Naive thymus-derived CD8-positive, alpha-beta T cell (primary cell): ENCODE data around the gene LRRC9. TPM values are rescaled to one million over a fixed set of nuclear protein-coding genes. Genes with fewer than 3 reads are reported as not detected.

Experiments used
- ATAC-seq, 2 donors: fragments of 150-1000 bp; cut with Tn5 transposase in 1 of 2; sonication (Bioruptor Pico), chemical (Tn5 transposase) in 1 of 2; 1 replicate in 1 of 2; 2 replicates in 1 of 2; pipeline ENCODE4 v1.10.0; 2021; ENCODE audit warnings: mild to moderate bottlenecking in 2 of 2, moderate library complexity in 2 of 2
- POLR2A ChIA-PET: fragments of 350-600 bp; sonication (Branson Sonifier 250); formaldehyde crosslinking; loops from one replicate; lab custom pipeline; 2021; ENCODE audit warnings: antibody characterized with exemption; lab: Charles Lee
- DNase-seq, 10 donors: peaks; one replicate each; pipeline versions ENCODE4 v3.0.0 to v3.0.0-alpha.2; 2020 to 2022
- H3K27ac Mint-ChIP-seq, 10 donors: one replicate each; pipeline ENCODE4 v1.8.0; 2020 to 2022; ENCODE audit warnings: mild to moderate bottlenecking in 10 of 10, mixed read lengths in 10 of 10, moderate library complexity in 4 of 10, inconsistent platforms in 1 of 10
- H3K27me3 Mint-ChIP-seq, 5 donors: one replicate each; pipeline ENCODE4 v1.8.0; 2021 to 2022; ENCODE audit warnings: mixed read lengths in 5 of 5
- H3K36me3 Mint-ChIP-seq, 3 donors: one replicate each; pipeline ENCODE4 v1.8.0; 2020 to 2022; ENCODE audit warnings: mixed read lengths in 3 of 3, mild to moderate bottlenecking in 2 of 3, inconsistent platforms in 1 of 3
- H3K4me1 Mint-ChIP-seq, 4 donors: one replicate each; pipeline ENCODE4 v1.8.0; 2021 to 2022; ENCODE audit warnings: mixed read lengths in 4 of 4
- H3K4me3 Mint-ChIP-seq, 10 donors: one replicate each; pipeline ENCODE4 v1.8.0; 2020 to 2022; ENCODE audit warnings: mild to moderate bottlenecking in 10 of 10, mixed read lengths in 10 of 10, moderate library complexity in 6 of 10, inconsistent platforms in 1 of 10
- H3K9me3 Mint-ChIP-seq, 9 donors: one replicate each; pipeline ENCODE4 v1.8.0; 2020 to 2022; ENCODE audit warnings: mixed read lengths in 9 of 9, mild to moderate bottlenecking in 3 of 9, inconsistent platforms in 1 of 9, moderate library complexity in 1 of 9
- polyA plus RNA-seq, 3 donors: library from polyadenylated mRNA; unstranded; fragments of 300-500 nt; fragmentation: Illumina TruSeq; gene quantifications; one replicate each; pipeline ENCODE4 v1.2.3, GENCODE V29; 2021
- total RNA-seq, 8 experiments: library from RNA in 2 of 8; stranded (reverse) in 2 of 8; gene quantifications; one replicate each; pipeline ENCODE4 v1.2.3 and lab custom pipeline; 2021 to 2026

The LRRC9 gene
- total RNA-seq (not detected), polyA plus RNA-seq (not detected), total RNA-seq (lab: John Stamatoyannopoulos, UW) (0 to 0.43 (median 0.09) reads per million in 6 experiments)

DNA sequence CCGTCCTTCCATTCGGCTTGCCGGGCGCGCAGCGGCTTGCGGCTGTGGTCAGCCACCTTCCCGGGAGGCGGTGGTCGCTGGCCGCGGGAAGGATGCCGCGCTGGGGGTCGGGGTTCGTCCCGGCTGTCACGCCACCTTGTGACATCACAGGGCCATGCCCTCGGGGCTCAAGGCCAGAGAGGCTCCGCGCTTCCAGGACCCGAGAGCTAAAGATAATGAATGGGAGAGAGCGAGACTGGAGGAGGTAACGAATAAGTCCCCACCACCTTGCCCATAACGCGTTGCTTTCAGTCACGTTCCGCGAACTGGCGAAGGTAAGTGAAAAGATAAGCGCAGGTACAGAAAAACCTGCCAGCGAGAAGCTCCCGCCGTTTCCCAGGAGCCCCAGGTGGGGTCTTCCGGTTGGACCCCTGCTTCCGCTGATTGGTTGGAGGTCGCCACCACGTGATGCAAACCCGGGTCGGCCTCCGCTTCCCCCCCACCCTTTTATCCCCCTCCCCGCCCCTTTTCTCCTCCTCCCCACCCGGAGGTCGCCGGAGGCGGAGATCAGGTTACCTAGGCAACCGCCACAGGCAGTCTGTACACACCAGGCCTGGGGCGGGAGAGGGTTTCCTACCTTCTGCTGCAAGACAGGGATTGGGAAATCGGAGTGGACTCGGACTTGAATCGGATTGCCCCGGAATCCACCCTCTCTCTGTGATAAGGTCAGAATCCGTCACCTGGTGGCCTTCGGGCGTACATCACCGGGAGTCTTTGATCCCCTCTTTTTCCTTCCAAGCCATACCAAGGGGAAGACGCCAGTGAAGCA, at the start of gene LRRC9:
TSS of gene LRRC9 (plus strand) at position 575 of the 808 bp plus-strand sequence.
- peaks cover 0 to 2% (median 0%) of the 10 kb centered on the region in 9 donors for H3K9me3 Mint-ChIP-seq
- ATAC-seq (peak; percentile 75 to 78), DNase-seq (peak; percentile 2 to 88 (median 65))
- peaks cover 0 to 17% (median 9%) of the 10 kb centered on the region in 4 donors for H3K4me1 Mint-ChIP-seq
- peak within 1 kb of the TSS in 9 of 10 donors; percentile 53 to 93 (median 88) for H3K27ac Mint-ChIP-seq
- H3K36me3 Mint-ChIP-seq = peaks cover 0 to 6% (median 3%) of the 10 kb centered on the region in 3 donors
- H3K4me3 Mint-ChIP-seq = peak within 1 kb of the TSS; percentile 75 to 89 (median 84)
- H3K27me3 Mint-ChIP-seq = peaks cover 4 to 37% (median 14%) of the 10 kb centered on the region in 5 donors
- POLR2A ChIA-PET = no interaction called here

- H3K4me1 Mint-ChIP-seq = peaks cover 6 to 11% (median 9%) of the 10 kb centered on the region in 4 donors
- POLR2A ChIA-PET = no interaction called here
- peaks cover 0 to 4% (median 2%) of the 10 kb centered on the region in 3 donors for H3K36me3 Mint-ChIP-seq
- ATAC-seq (peak; percentile 77 to 80), DNase-seq (peak in 4 of 10 donors; percentile 3 to 24 (median 22))
- H3K27me3 Mint-ChIP-seq = peaks cover 27 to 65% (median 41%) of the 10 kb centered on the region in 5 donors
- no peak within 1 kb of the TSS for H3K27ac Mint-ChIP-seq
- peaks cover 0 to 7% (median 0%) of the 10 kb centered on the region in 9 donors for H3K9me3 Mint-ChIP-seq
- H3K4me3 Mint-ChIP-seq = peak within 1 kb of the TSS; percentile 63 to 98 (median 84)
These were observed 49.4 kb upstream of the LRRC9 start, which contains the start of gene RTN1 for GRCh38 chr14:59870277-59871165. Gene RTN1 (minus strand): TSS chr14:59870776. CDS start chr14:59870630, 146 bp downstream.

DNA sequence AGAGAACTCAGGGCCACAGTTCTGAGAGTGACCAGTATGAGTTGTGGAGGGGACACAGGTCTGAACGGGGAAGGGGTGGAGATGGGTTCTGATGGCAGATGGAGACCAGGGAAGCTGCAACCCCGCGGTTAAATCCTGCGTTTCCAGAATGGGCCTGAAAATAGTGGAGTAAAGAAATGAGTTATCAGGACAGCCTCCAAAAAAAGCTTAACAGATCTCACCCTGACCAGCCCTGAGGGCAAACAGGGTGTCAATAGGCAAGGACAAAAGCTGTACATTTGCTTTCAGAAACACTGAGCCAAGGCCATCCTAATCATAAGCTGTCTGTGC, 48.8 kb upstream of the LRRC9 start:
- POLR2A ChIA-PET = no interaction called here
- Mint-ChIP-seq H3K27ac (no peak overlapping the region), H3K27me3 (peaks cover 25 to 60% (median 41%) of the 10 kb centered on the region in 5 donors), H3K4me1 (peaks cover 6 to 11% (median 9%) of the 10 kb centered on the region in 4 donors), H3K9me3 (peaks cover 0 to 7% (median 0%) of the 10 kb centered on the region in 9 donors), H3K36me3 (peaks cover 0 to 4% (median 2%) of the 10 kb centered on the region in 3 donors), H3K4me3 (peak overlapping the region; percentile 63 to 98 (median 84))
- DNase-seq (no peak), ATAC-seq (no peak)

- H3K4me1 Mint-ChIP-seq = no peaks in the 10 kb centered on the region
- POLR2A ChIA-PET = no interaction called here
- DNase-seq = no peak
- no peak overlapping the region for H3K4me3 Mint-ChIP-seq
- peaks cover 0 to 17% (median 0%) of the 10 kb centered on the region in 3 donors for H3K36me3 Mint-ChIP-seq
- peaks cover 0 to 26% (median 10%) of the 10 kb centered on the region in 9 donors for H3K9me3 Mint-ChIP-seq
- no peak overlapping the region for H3K27ac Mint-ChIP-seq
- H3K27me3 Mint-ChIP-seq = peaks cover 22 to 56% (median 35%) of the 10 kb centered on the region in 5 donors
- ATAC-seq = no peak
These were observed 37.0 kb upstream of the LRRC9 start for GRCh38 chr14:59882957-59883356.

DNA sequence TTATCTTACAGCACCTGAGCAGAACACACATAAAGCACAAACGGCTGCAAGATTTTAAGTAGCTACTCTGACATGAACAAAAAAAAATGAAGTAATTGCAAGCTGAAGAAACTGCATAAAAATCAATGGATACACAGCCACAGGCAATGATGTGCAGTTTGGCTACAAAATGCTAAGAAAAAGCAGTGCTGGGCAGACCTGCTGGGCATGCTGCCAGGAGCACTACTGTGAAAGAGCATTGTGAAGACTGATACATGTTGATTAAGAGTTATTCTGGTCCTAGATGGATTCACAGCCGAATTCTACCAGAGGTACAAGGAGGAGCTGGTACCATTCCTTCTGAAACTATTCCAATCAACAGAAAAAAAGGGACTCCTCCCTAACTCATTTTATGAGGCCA, 29.3 kb upstream of the LRRC9 start:
- POLR2A ChIA-PET = interaction anchor here (0.6 kb wide), 1 partner anchor 34 kb away, joined by 3 read pairs; no protein-coding TSS in a partner anchor
- H3K27ac Mint-ChIP-seq = no peak overlapping the region
- DNase-seq (no peak), ATAC-seq (no peak)
- H3K4me1 Mint-ChIP-seq = no peaks in the 10 kb centered on the region
- H3K9me3 Mint-ChIP-seq = peaks cover 0 to 3% (median 0%) of the 10 kb centered on the region in 9 donors
- H3K27me3 Mint-ChIP-seq = peaks cover 4 to 55% (median 24%) of the 10 kb centered on the region in 5 donors
- H3K4me3 Mint-ChIP-seq = no peak overlapping the region
- peaks cover 0 to 1% (median 0%) of the 10 kb centered on the region in 3 donors for H3K36me3 Mint-ChIP-seq

DNA sequence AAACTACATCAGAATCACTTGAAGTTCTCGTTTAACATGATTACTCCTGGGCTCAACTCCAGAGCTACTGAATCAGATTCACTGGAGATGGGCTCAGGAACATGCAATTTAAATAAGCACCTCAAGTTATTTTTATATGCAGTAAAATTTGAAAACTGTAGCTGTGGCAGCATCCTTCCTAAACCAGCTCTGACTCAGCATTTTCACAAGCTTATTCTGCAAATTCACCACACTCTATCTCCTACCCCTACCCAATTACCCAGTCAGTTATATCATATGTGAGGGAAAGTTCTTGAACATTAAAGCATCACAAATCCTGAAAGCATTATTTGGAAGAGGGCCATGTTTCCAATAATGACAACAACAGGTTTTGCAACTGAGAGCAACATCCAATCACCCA, 24.2 kb upstream of the LRRC9 start:
- H3K9me3 Mint-ChIP-seq = peaks cover 0 to 3% (median 0%) of the 10 kb centered on the region in 9 donors
- no peak overlapping the region for H3K27ac Mint-ChIP-seq
- no peak overlapping the region for H3K4me3 Mint-ChIP-seq

DNA sequence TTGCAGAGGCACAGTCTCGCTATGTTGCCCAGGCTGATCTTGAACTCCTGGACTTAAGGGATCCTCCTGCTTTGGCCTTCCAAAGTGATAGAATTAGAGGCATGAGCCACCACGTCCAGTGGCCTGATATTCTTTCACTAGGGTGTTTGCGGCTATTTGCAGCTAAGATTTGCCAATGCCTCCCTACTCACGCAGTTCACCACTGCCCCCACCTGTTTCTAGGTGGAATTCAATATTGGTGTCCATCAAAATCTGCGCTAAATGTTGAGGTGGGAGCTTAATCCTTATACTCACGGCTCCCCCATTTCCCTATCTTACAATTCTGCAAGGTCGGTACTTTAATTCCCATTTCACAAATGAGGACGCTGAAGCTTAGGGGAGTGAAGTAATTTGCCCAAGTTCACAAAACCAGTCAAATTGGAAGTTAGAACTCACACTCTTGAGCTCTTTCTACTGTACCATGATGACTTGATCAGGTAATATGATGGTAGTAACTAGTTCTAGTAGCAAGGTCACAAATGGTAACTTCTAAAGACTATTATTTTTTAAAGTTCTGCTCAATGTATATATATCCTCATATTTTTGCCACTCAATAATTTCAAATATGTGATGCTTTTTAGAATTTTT, 22.1 kb upstream of the LRRC9 start:
- Mint-ChIP-seq H3K4me3 (no peak overlapping the region), H3K4me1 (no peaks in the 10 kb centered on the region), H3K27ac (no peak overlapping the region), H3K36me3 (peaks cover 0 to 8% (median 4%) of the 10 kb centered on the region in 3 donors), H3K27me3 (peaks cover 0 to 31% (median 18%) of the 10 kb centered on the region in 5 donors), H3K9me3 (peaks cover 0 to 4% (median 0%) of the 10 kb centered on the region in 9 donors)
- ATAC-seq = no peak
- no peak for DNase-seq
- POLR2A ChIA-PET = interaction anchor here (0.5 kb wide), 1 partner anchor 158 kb away, joined by 3 read pairs; no protein-coding TSS in a partner anchor

More for the DNA sequence above, 24.2 kb upstream of the LRRC9 start:
- Mint-ChIP-seq H3K36me3 (peaks cover 0 to 8% (median 1%) of the 10 kb centered on the region in 3 donors), H3K27me3 (peaks cover 0 to 31% (median 15%) of the 10 kb centered on the region in 5 donors), H3K4me1 (no peaks in the 10 kb centered on the region)
- POLR2A ChIA-PET = no interaction called here
- DNase-seq (no peak), ATAC-seq (no peak)

DNA sequence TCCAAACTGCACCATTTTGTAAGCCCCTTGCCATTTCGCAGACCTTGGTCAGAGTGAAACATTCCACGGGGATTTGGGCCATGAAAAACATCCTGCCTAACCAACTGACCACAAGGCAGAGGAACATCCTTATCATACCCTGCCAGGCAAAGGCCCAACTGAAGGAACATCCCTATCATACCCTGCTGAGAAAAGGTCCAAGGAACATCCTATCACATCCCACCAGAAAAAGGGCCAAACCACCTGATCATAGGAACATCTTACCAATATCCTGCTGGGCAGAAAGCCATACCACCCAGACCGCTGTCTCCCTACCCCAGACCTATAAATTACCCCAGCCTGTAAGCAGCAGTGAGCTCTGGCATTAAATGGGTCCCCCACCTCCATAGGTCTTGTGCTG, 19.4 kb upstream of the LRRC9 start:
- no peak for DNase-seq
- H3K4me1 Mint-ChIP-seq = no peaks in the 10 kb centered on the region
- peaks cover 0 to 18% (median 11%) of the 10 kb centered on the region in 5 donors for H3K27me3 Mint-ChIP-seq
- POLR2A ChIA-PET = no interaction called here
- H3K9me3 Mint-ChIP-seq = peaks cover 0 to 4% (median 0%) of the 10 kb centered on the region in 9 donors
- no peak overlapping the region for H3K27ac Mint-ChIP-seq
- H3K36me3 Mint-ChIP-seq = peaks cover 0 to 8% (median 4%) of the 10 kb centered on the region in 3 donors
- no peak overlapping the region for H3K4me3 Mint-ChIP-seq
- no peak for ATAC-seq

DNA sequence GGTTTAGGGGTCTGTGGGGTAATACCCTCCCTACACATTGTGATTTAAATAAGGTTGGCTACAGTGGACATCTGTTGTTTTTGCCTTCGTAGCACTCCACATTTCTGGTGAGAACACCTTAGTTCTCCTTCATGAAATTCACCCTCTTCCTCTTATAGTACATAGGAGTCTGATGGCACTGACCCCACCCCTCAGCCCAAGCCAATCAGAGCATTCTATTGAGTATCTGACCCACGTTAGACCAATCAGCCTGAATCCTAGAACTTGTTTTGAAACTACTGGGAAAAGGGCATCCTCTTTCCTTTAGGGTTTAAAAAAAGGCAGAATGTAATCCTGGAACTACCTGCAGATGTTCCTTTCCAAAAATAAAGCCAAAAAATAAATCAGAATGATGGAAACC, 15.8 kb upstream of the LRRC9 start:
- peaks cover 0 to 6% (median 4%) of the 10 kb centered on the region in 3 donors for H3K36me3 Mint-ChIP-seq
- no peak for DNase-seq
- no peaks in the 10 kb centered on the region for H3K4me1 Mint-ChIP-seq
- peaks cover 0 to 4% (median 0%) of the 10 kb centered on the region in 9 donors for H3K9me3 Mint-ChIP-seq
- H3K4me3 Mint-ChIP-seq = no peak overlapping the region
- H3K27me3 Mint-ChIP-seq = peaks cover 0 to 17% (median 4%) of the 10 kb centered on the region in 5 donors
- no peak overlapping the region for H3K27ac Mint-ChIP-seq
- ATAC-seq = no peak
- POLR2A ChIA-PET = no interaction called here

DNA sequence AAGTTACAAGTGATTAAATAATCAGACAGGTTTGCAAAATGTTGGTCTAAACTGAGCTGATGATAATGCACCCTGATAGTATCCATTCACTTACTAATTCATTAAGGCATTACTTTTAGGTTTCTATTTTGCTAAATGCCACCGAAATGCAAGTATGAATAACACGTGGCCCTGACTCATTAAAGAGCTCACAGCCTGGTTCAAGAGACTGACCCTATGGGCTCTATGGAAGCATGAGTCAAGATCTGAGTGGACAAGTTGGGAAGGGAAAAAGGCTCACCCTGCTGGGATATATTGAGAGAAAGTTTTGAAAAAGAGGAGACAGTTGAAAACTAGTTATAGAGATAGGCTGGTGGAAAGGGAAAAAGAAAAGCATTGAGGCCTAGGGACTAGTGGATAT, 14.8 kb upstream of the LRRC9 start:
- DNase-seq (no peak), ATAC-seq (no peak)
- no peak overlapping the region for H3K27ac Mint-ChIP-seq
- no peak overlapping the region for H3K4me3 Mint-ChIP-seq
- peaks cover 5 to 19% (median 8%) of the 10 kb centered on the region in 5 donors for H3K27me3 Mint-ChIP-seq
- H3K9me3 Mint-ChIP-seq = peaks cover 0 to 4% (median 0%) of the 10 kb centered on the region in 9 donors
- no peaks in the 10 kb centered on the region for H3K4me1 Mint-ChIP-seq
- POLR2A ChIA-PET = no interaction called here
- H3K36me3 Mint-ChIP-seq = peaks cover 0 to 4% (median 0%) of the 10 kb centered on the region in 3 donors

DNA sequence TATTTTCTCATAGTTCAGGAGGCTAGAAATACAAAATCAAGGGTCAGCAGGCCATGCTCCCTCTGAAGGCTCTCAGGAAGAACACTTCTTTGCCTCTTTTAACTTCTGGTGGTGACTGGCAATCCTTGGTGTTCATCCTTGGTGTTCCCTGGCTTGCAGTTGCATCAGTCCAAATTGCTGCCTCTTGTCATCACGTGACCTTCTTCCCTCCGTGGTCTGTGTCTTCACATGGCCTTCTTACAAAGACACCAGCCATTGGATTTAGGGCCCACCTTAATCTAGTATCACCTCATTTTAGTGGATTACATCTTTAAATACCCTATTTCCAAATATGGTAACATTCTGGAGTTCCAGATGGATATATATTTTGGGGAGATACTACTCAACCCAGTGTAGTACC, 7.5 kb upstream of the LRRC9 start:
- Mint-ChIP-seq H3K4me1 (peaks cover 0 to 2% (median 0%) of the 10 kb centered on the region in 4 donors), H3K4me3 (no peak overlapping the region), H3K36me3 (peaks cover 0 to 6% (median 6%) of the 10 kb centered on the region in 3 donors), H3K27me3 (peaks cover 10 to 30% (median 26%) of the 10 kb centered on the region in 5 donors), H3K27ac (no peak overlapping the region), H3K9me3 (peaks cover 0 to 2% (median 0%) of the 10 kb centered on the region in 9 donors)
- DNase-seq (no peak), ATAC-seq (no peak)
- POLR2A ChIA-PET = no interaction called here

DNA sequence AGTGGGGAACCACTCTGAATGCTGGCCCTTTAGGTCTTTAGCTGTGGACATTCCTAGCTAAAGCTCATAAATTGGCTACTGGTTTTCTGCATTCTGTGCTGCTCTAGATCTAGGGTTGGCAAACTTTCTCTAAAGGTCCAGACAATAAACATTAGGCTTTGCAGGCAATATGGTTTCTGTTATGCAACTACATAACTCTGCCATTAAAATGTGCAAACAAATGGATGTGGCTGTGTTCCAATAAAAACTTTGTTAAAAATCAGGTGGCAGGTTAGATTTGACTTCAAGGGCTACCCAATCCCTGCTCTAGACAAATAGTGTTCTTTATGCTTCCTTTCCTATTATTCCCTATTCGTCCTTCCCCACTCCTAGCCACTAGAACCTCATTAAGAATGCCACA, 6.8 kb upstream of the LRRC9 start:
- H3K27me3 Mint-ChIP-seq = peaks cover 10 to 29% (median 24%) of the 10 kb centered on the region in 5 donors
- POLR2A ChIA-PET = no interaction called here
- DNase-seq = no peak

More for the DNA sequence above, 6.8 kb upstream of the LRRC9 start:
- Mint-ChIP-seq H3K27ac (no peak overlapping the region), H3K4me3 (no peak overlapping the region), H3K36me3 (peaks cover 0 to 6% (median 6%) of the 10 kb centered on the region in 3 donors), H3K9me3 (peaks cover 0 to 2% (median 0%) of the 10 kb centered on the region in 9 donors), H3K4me1 (peaks cover 0 to 2% (median 0%) of the 10 kb centered on the region in 4 donors)
- no peak for ATAC-seq
